GM21360 (cell line): ENCODE measurements around the gene ZNF154.

Experiments
- ATAC-seq: cut with Tn5 transposase; IDR thresholded peaks from one replicate; pipeline ENCODE4 v1.9.1; 2021; ENCODE audit warnings: mild to moderate bottlenecking, moderate library complexity; ENCODE audit not compliant: unreplicated experiment

ZNF154 gene

GRCh38 chr19:57682226-57682766 lies 26.7 kb downstream of the ZNF154 start:
- ATAC-seq = peak; percentile 13

DNA sequence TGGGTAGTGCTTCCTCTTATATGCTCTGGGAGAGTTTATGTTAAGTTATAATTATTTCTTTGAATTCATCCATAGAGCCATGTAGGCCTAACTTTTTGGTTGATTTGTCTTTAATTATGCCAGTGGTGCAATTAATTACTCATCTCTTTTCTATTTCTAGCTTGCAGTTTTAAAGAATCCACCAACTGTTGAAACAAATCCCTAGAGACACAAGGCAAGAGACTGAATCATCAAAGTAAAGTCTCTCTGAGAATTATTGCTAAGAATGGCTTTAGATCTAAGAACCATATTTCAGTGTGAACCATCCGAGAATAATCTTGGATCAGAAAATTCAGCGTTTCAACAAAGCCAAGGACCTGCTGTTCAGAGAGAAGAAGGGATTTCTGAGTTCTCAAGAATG lies 33.1 kb downstream of the ZNF154 start:
- ATAC-seq = no peak

DNA sequence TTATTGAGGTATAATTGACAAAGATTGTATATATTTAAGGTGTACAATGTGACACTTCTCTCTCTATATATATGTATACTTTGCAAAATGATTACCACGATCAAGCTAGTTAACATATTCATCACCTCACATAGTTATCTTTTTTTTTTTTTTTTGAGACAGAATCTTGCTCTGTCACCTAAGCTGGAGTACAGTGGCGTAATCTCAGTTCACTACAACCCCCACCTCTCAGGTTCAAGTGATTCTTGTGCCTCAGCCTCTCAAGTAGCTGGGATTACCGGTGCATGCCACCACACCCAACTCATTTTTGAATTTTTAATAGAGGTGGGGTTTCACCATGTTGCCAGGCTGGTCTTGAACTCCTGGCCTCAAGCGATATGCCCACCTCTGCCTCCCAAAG lies 36.5 kb downstream of the ZNF154 start:
- ATAC-seq = no peak

GRCh38 chr19:57671124-57671895 lies 37.7 kb downstream of the ZNF154 start:
- ATAC-seq = no peak

GRCh38 chr19:57668635-57669034 lies 40.4 kb downstream of the ZNF154 start, which contains the start of gene ZSCAN4:
ZSCAN4 (plus strand) TSS chr19:57668935; CDS start chr19:57676146, 7,211 bp downstream.
- no peak for ATAC-seq

- no peak for ATAC-seq
These were observed 41.8 kb downstream of the ZNF154 start for GRCh38 chr19:57667228-57667627.

DNA sequence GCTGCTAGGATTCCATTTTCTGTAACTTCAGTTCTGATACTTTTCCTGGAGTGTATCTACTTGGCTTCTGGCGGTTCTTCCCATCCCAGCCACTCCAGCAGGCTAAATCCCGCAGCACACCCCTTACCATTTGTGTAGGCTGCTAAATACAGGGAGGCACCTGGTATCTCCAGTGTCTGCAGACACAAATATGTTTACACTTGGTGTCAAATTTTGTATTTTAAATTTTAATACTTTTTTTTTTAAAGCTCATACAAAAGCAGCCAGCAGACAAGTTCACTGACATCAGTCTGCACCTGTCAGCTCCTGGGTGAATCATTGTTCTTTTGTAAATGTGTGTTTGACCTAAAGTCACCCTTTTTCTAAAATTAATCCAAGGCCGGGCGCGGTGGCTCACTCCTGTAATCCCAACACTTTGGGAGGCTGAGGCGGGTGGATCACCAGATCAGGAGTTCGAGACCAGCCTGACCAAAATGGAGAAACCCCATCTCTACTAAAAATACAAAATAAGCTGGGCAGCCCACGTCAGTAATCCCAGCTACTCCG lies 43.7 kb downstream of the ZNF154 start:
- no peak for ATAC-seq

- ATAC-seq = no peak
These were observed 44.5 kb downstream of the ZNF154 start for GRCh38 chr19:57664269-57665127.

DNA sequence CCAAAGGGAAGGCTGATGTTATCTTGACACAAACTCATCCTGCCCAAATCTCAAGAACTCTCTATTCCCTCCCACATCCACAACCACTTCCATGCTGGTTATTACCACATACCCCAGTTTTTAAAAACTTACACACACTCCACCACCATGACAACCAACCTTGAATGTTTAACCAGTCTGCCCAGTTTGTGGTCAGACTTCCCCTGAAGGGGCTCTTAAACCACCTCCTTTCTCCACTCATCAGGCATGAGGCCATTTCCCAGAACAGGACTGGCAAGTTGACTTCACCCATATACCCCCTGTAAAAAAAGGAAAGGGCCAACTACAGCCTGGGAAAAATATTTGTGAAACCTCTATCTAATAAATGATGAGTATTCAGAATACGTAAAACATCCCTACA lies 52.7 kb downstream of the ZNF154 start:
- no peak for ATAC-seq

DNA sequence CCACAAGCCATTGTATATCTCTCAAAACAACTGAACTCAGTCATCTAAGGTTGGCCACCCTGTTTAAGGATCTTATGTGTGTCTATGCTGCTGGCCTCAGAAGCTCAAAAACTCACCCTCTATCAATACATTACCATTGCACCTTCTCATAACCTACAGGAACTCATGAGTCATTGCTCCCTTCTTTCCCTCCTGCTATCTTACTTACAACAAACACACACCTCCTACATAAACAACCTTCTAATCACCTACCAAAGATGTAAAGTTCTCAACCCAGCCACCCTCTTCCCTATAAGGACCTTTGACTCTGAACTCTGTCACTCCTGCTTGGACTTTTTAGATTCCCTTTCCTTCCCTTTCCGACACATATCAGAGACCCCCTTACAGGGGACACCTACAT lies 53.6 kb downstream of the ZNF154 start:
- ATAC-seq = no peak

GRCh38 chr19:57653689-57654088 lies 55.3 kb downstream of the ZNF154 start:
- ATAC-seq = no peak

- ATAC-seq = no peak
These were observed 57.4 kb downstream of the ZNF154 start for GRCh38 chr19:57651654-57651996.

DNA sequence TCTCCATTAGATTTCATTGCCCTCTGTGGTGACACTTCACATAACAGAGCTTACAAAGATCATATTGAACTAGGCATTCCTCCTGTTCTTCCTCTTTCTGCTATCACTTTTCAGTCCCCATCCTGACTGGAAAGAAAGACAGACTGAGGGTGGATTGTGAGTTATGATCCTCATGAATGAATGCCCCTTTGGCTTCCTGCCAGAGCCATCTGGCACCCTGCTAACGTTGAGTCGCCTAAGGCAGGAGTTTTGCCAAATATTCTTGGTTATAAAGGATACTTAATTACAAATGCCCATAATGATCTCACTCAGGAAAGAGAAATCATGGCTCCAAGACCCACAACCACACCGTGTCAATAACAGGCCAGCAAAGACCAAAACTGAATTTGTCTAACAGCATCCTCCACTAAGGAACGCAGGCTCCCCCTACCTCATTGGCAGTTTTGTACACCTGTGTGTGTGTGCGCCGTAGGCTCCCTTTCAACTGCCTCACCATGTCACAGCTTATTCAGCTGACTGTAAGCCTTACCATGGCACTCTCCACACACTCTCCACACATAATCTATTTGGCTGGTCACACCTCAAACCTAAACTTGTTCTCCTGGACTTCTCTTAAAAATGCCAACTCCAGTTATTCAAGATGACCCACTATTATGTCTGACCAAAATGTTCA lies 60.5 kb downstream of the ZNF154 start:
- no peak for ATAC-seq
